GOT3 (cell line): Measurements from ENCODE around the gene RIBC1.
"Not testable (repeated sequence)": the region's sequence is repeated elsewhere in the genome, so short reads cannot be mapped to it uniquely, and the experiment has no call there.

ENCODE experiments used
- DNase-seq: peaks from one replicate; lab custom pipeline; 2025; ENCODE audit warnings: mixed read lengths; lab: John Stamatoyannopoulos, UW

RIBC1 gene

GRCh38 chrX:53435997-53436396 lies 13.3 kb downstream of the RIBC1 start:
- no peak for DNase-seq

GRCh38 chrX:53437206-53437605 lies 14.5 kb downstream of the RIBC1 start:
- DNase-seq: no peak

- no peak for DNase-seq
Observed at GRCh38 chrX:53438174-53438831, 15.6 kb downstream of the RIBC1 start.

- no peak for DNase-seq
Observed at GRCh38 chrX:53438832-53439230, 16.2 kb downstream of the RIBC1 start.

GRCh38 chrX:53440101-53440500 lies 17.4 kb downstream of the RIBC1 start:
- no peak for DNase-seq

- DNase-seq: no peak
Observed at GRCh38 chrX:53440621-53441517, 18.2 kb downstream of the RIBC1 start.

- peak; percentile 23 for DNase-seq
Observed at GRCh38 chrX:53441531-53442321, 19.1 kb downstream of the RIBC1 start.

- DNase-seq: no peak
Observed at GRCh38 chrX:53442322-53442631, 19.6 kb downstream of the RIBC1 start.

- DNase-seq: no peak
Observed at GRCh38 chrX:53445977-53446376, 23.3 kb downstream of the RIBC1 start.

GRCh38 chrX:53447441-53447840 lies 24.8 kb downstream of the RIBC1 start:
- no peak for DNase-seq

- no peak for DNase-seq
Observed at GRCh38 chrX:53449632-53450031, 27.0 kb downstream of the RIBC1 start.

- DNase-seq: no peak
Observed at GRCh38 chrX:53452812-53453211, 30.1 kb downstream of the RIBC1 start.

GRCh38 chrX:53456254-53456653 lies 33.6 kb downstream of the RIBC1 start:
- DNase-seq: no peak

- DNase-seq: no peak
Observed at GRCh38 chrX:53458082-53458481, 35.4 kb downstream of the RIBC1 start.

GRCh38 chrX:53468659-53469058 lies 46.0 kb downstream of the RIBC1 start:
- DNase-seq: not testable (repeated sequence)

- no peak for DNase-seq
Observed at GRCh38 chrX:53471346-53471745, 48.7 kb downstream of the RIBC1 start.

- no peak for DNase-seq
Observed at GRCh38 chrX:53474707-53475106, 52.0 kb downstream of the RIBC1 start.

GRCh38 chrX:53476371-53476770 lies 53.7 kb downstream of the RIBC1 start:
- no peak for DNase-seq

- DNase-seq: no peak
Observed at GRCh38 chrX:53479301-53479700, 56.6 kb downstream of the RIBC1 start.
